ENCODE measurements around the gene CDC42EP2. TPM values are rescaled to one million over a fixed set of nuclear protein-coding genes. Genes with fewer than 3 reads are reported as not detected.

CDC42EP2 gene
- total RNA-seq, 1 donor from 2014 or later, result 23.5 TPM

GRCh38 chr11:65323813-65324212, 9.1 kb downstream of the CDC42EP2 start:
- Mint-ChIP-seq H3K4me3 (ENCODE audit: unreplicated experiment) (no peak overlapping the region), H3K27ac (ENCODE audit: unreplicated experiment) (no peak overlapping the region), H3K4me1 (ENCODE audit: low read depth, unreplicated experiment) (no peaks in the 10 kb centered on the region), H3K9me3 (ENCODE audit: unreplicated experiment) (peaks cover 8% of the 10 kb centered on the region), H3K27me3 (ENCODE audit: unreplicated experiment) (peaks cover 9% of the 10 kb centered on the region), H3K36me3 (ENCODE audit: unreplicated experiment) (no peaks in the 10 kb centered on the region)
- TF ChIP-seq, protein P1, sequence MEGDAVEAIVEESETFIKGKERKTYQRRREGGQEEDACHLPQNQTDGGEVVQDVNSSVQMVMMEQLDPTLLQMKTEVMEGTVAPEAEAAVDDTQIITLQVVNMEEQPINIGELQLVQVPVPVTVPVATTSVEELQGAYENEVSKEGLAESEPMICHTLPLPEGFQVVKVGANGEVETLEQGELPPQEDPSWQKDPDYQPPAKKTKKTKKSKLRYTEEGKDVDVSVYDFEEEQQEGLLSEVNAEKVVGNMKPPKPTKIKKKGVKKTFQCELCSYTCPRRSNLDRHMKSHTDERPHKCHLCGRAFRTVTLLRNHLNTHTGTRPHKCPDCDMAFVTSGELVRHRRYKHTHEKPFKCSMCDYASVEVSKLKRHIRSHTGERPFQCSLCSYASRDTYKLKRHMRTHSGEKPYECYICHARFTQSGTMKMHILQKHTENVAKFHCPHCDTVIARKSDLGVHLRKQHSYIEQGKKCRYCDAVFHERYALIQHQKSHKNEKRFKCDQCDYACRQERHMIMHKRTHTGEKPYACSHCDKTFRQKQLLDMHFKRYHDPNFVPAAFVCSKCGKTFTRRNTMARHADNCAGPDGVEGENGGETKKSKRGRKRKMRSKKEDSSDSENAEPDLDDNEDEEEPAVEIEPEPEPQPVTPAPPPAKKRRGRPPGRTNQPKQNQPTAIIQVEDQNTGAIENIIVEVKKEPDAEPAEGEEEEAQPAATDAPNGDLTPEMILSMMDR (IDR thresholded peaks at IDR 0.05; ENCODE audit: partially characterized antibody, unreplicated experiment), result no peak
- DNase-seq, result no peak

DNA sequence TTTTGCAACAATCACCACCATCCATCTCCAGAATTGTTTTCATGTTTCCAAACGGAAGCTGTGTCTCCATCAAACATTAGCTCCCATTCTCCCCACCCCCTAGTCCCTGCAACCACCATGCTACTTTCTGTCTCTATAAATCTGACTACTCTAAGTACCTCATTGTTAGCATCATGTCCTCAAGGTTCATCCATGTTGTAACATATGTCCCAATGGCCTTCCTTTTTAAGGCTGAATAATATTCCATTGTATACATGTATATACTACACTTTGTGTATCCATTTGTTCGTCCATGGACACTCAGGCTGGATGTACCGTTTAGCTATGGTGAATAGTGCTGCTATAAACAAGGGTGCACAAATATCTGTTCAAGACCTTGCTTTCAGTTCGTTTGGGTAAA, 10.8 kb downstream of the CDC42EP2 start:
- no peak overlapping the region for H3K4me3 Mint-ChIP-seq (ENCODE audit: unreplicated experiment)
- H3K27me3 Mint-ChIP-seq (ENCODE audit: unreplicated experiment), result peaks cover 9% of the 10 kb centered on the region
- peaks cover 8% of the 10 kb centered on the region for H3K9me3 Mint-ChIP-seq (ENCODE audit: unreplicated experiment)
- H3K4me1 Mint-ChIP-seq (ENCODE audit: low read depth, unreplicated experiment), result peaks cover 3% of the 10 kb centered on the region
- TF ChIP-seq, protein P1 (IDR thresholded peaks at IDR 0.05; ENCODE audit: partially characterized antibody, unreplicated experiment), result no peak
- H3K27ac Mint-ChIP-seq (ENCODE audit: unreplicated experiment), result no peak overlapping the region
- no peaks in the 10 kb centered on the region for H3K36me3 Mint-ChIP-seq (ENCODE audit: unreplicated experiment)
- DNase-seq, result no peak

GRCh38 chr11:65327021-65327420, 12.4 kb downstream of the CDC42EP2 start:
- peaks cover 8% of the 10 kb centered on the region for H3K9me3 Mint-ChIP-seq (ENCODE audit: unreplicated experiment)

DNA sequence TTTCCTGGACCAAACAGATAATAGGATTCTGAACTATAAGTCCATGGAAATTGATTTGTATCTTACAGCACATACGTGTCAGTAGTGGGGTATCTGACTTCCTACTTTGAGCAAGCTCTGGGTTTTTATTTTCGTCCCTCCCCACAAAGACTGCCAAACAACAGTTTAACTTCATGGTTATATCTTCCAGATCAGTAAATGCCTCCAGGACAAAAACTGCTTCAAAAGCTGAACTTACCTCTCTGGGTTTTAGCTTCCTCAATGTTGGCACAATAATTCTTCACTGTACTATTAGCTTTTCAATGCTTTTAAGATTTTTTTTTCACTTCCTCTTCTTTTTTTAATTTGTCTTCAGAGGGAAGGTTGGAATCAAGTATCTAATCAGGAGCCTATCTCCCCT, 14.8 kb downstream of the CDC42EP2 start:
- Mint-ChIP-seq H3K27ac (ENCODE audit: unreplicated experiment) (no peak overlapping the region), H3K4me3 (ENCODE audit: unreplicated experiment) (no peak overlapping the region), H3K4me1 (ENCODE audit: low read depth, unreplicated experiment) (peaks cover 3% of the 10 kb centered on the region), H3K27me3 (ENCODE audit: unreplicated experiment) (peaks cover 4% of the 10 kb centered on the region), H3K9me3 (ENCODE audit: unreplicated experiment) (no peaks in the 10 kb centered on the region), H3K36me3 (ENCODE audit: unreplicated experiment) (no peaks in the 10 kb centered on the region)
- DNase-seq, result no peak
- TF ChIP-seq, protein P1 (IDR thresholded peaks at IDR 0.05; ENCODE audit: partially characterized antibody, unreplicated experiment), result no peak

More at GRCh38 chr11:65327021-65327420, 12.4 kb downstream of the CDC42EP2 start:
- DNase-seq, result no peak
- H3K27me3 Mint-ChIP-seq (ENCODE audit: unreplicated experiment), result peaks cover 6% of the 10 kb centered on the region
- H3K4me3 Mint-ChIP-seq (ENCODE audit: unreplicated experiment), result no peak overlapping the region
- peaks cover 3% of the 10 kb centered on the region for H3K4me1 Mint-ChIP-seq (ENCODE audit: low read depth, unreplicated experiment)
- TF ChIP-seq, protein P1 (IDR thresholded peaks at IDR 0.05; ENCODE audit: partially characterized antibody, unreplicated experiment), result no peak
- no peaks in the 10 kb centered on the region for H3K36me3 Mint-ChIP-seq (ENCODE audit: unreplicated experiment)
- no peak overlapping the region for H3K27ac Mint-ChIP-seq (ENCODE audit: unreplicated experiment)

GRCh38 chr11:65329944-65330403, 15.3 kb downstream of the CDC42EP2 start:
- H3K4me3 Mint-ChIP-seq (ENCODE audit: unreplicated experiment), result no peak overlapping the region

More at GRCh38 chr11:65329944-65330403, 15.3 kb downstream of the CDC42EP2 start:
- Mint-ChIP-seq H3K4me1 (ENCODE audit: low read depth, unreplicated experiment) (peaks cover 3% of the 10 kb centered on the region), H3K36me3 (ENCODE audit: unreplicated experiment) (no peaks in the 10 kb centered on the region), H3K27ac (ENCODE audit: unreplicated experiment) (no peak overlapping the region), H3K27me3 (ENCODE audit: unreplicated experiment) (peaks cover 5% of the 10 kb centered on the region), H3K9me3 (ENCODE audit: unreplicated experiment) (peaks cover 5% of the 10 kb centered on the region)
- DNase-seq, result peak; percentile 84
- TF ChIP-seq, protein P1 (IDR thresholded peaks at IDR 0.05; ENCODE audit: partially characterized antibody, unreplicated experiment), result peak; percentile 96
